Measurements from ENCODE around the gene PCNX3. TPM values are rescaled to one million over a fixed set of nuclear protein-coding genes. Genes with fewer than 3 reads are reported as not detected.

The PCNX3 gene
- total and polyA plus RNA-seq, 2 of the 13 experiments (the other 11 are each of a cell fraction or from before 2014, with no cell fraction given), result 16.2 to 23.0 TPM

- no peak overlapping the region for H3K4me3 ChIP-seq (replicated peaks in 1 of 3; ENCODE audit: insufficient read depth in 1 of 3, low read depth in 2 of 3, low read length in 3 of 3)
- no peak overlapping the region for H3K27ac ChIP-seq (ENCODE audit: extremely low read length, insufficient read depth, low read length)
- peaks cover 17 to 47% of the 10 kb centered on the region in 2 experiments; a peak in 4 of 5 replicates for H3K36me3 ChIP-seq (replicated peaks in 1 of 2; ENCODE audit: control insufficient read depth in 1 of 2, insufficient read depth in 2 of 2, low read length in 2 of 2)
- H3K4me2 ChIP-seq (ENCODE audit: low read depth, low read length), result no peak overlapping the region
- H3K4me1 ChIP-seq (ENCODE audit: insufficient read depth, low read length), result peaks cover 20% of the 10 kb centered on the region
- H3K9me3 ChIP-seq (ENCODE audit: low read length), result no peaks in the 10 kb centered on the region
- FAIRE-seq, result no peak
- ChIA-PET POLR2A (interaction anchor here (1.4 to 2.7 kb wide), 5 partner anchors 8 to 35 kb away, joined by 7 to 45 read pairs (median 11); no protein-coding TSS in a partner anchor), CTCF (ENCODE audit: low intra/inter-chr PET ratio, low total read pairs) (no interaction called here)
- no peak overlapping the region for H3K9ac ChIP-seq (ENCODE audit: insufficient read depth, low read depth, low read length)
- peaks cover 5% of the 10 kb centered on the region; the same call in 1 of the 2 replicates for H4K20me1 ChIP-seq (ENCODE audit: insufficient read depth, low read length)
- no peak overlapping the region for H2AFZ ChIP-seq (ENCODE audit: low read length)
- peaks cover 32% of the 10 kb centered on the region for H3K79me2 ChIP-seq (ENCODE audit: insufficient read depth, low read length)
- no peak for ATAC-seq
- 99% methylated on average over 12 of the region's 33 CpGs for WGBS (ENCODE audit: low lambda C conversion rate)
- no peak for DNase-seq (ENCODE audit: low spot score)
- in situ Hi-C loops (cut with HindIII; ENCODE audit: extremely low pct_ligation_motif_present, low pct_unique_long_range_greater_than_20kb) (no loop called here), intact Hi-C loops (cut with micrococcal nuclease; ENCODE audit: unreplicated experiment) (no loop called here)
- no peaks in the 10 kb centered on the region; a peak in 1 of 5 replicates for H3K27me3 ChIP-seq (ENCODE audit: control insufficient read depth in 1 of 2, insufficient read depth in 2 of 2, low read length in 2 of 2)
- TF ChIP-seq ZNF354B (CRISPR knock-in tag; IDR thresholded peaks at IDR 0.05) (no peak), RBFOX2 (IDR thresholded peaks at IDR 0.05; ENCODE audit: low read depth, low read length) (peak; percentile 54; the same call in 1 of the 2 replicates)
- no TSS peak for BruUV-seq (replicated peaks)
These were observed 2.6 kb downstream of the PCNX3 start for GRCh38 chr11:65617990-65618751.

- 0 out of 2 replicates have a peak, but pooled peaks cover 3% of the 10 kb centered on the region for H4K20me1 ChIP-seq (ENCODE audit: insufficient read depth, low read length)
- TF ChIP-seq ZC3H13 (CRISPR knock-in tag; IDR thresholded peaks at IDR 0.05) (peak; percentile 59; the same call in 1 of the 2 replicates), RBFOX2 (IDR thresholded peaks at IDR 0.05; ENCODE audit: low read depth, low read length) (peak; percentile 18; the same call in 1 of the 2 replicates), ETS1 (CRISPR knock-in tag; IDR thresholded peaks at IDR 0.05) (no peak), ZBTB33 (CRISPR knock-in tag; IDR thresholded peaks at IDR 0.05) (peak; percentile 10; the same call in 1 of the 2 replicates)
- no peak for ATAC-seq
- H3K4me1 ChIP-seq (ENCODE audit: insufficient read depth, low read length), result peaks cover 20% of the 10 kb centered on the region
- FAIRE-seq, result no peak
- ChIA-PET POLR2A (interaction anchor here (0.9 to 2.7 kb wide), 3 partner anchors 14 to 35 kb away, joined by 4 to 10 read pairs (median 7); no protein-coding TSS in a partner anchor), CTCF (ENCODE audit: low intra/inter-chr PET ratio, low total read pairs) (no interaction called here)
- DNase-seq (ENCODE audit: low spot score), result no peak
- WGBS (ENCODE audit: low lambda C conversion rate), result 86% methylated on average over 2 of the region's 14 CpGs
- in situ Hi-C loops (cut with HindIII; ENCODE audit: extremely low pct_ligation_motif_present, low pct_unique_long_range_greater_than_20kb) (no loop called here), intact Hi-C loops (cut with micrococcal nuclease; ENCODE audit: unreplicated experiment) (no loop called here)
- H3K9me3 ChIP-seq (ENCODE audit: low read length), result no peaks in the 10 kb centered on the region
- no peak overlapping the region for H3K4me2 ChIP-seq (ENCODE audit: low read depth, low read length)
- no peaks in the 10 kb centered on the region; a peak in 1 of 5 replicates for H3K27me3 ChIP-seq (ENCODE audit: control insufficient read depth in 1 of 2, insufficient read depth in 2 of 2, low read length in 2 of 2)
- H3K27ac ChIP-seq (ENCODE audit: extremely low read length, insufficient read depth, low read length), result no peak overlapping the region
- H3K79me2 ChIP-seq (ENCODE audit: insufficient read depth, low read length), result peaks cover 26% of the 10 kb centered on the region
- no TSS peak for BruUV-seq (replicated peaks)
- no peak overlapping the region for H2AFZ ChIP-seq (ENCODE audit: low read length)
- no peak overlapping the region for H3K9ac ChIP-seq (ENCODE audit: insufficient read depth, low read depth, low read length)
- H3K4me3 ChIP-seq (replicated peaks in 1 of 3; ENCODE audit: insufficient read depth in 1 of 3, low read depth in 2 of 3, low read length in 3 of 3), result no peak overlapping the region
- peaks cover 19 to 53% of the 10 kb centered on the region in 2 experiments; a peak in 4 of 5 replicates for H3K36me3 ChIP-seq (replicated peaks in 1 of 2; ENCODE audit: control insufficient read depth in 1 of 2, insufficient read depth in 2 of 2, low read length in 2 of 2)
These were observed 3.2 kb downstream of the PCNX3 start for GRCh38 chr11:65618763-65619162.
